Chondrocyte (in vitro differentiated cells): Measurements from ENCODE around the gene GALNT10. TPM values are rescaled to one million over a fixed set of nuclear protein-coding genes. Genes with fewer than 3 reads are reported as not detected.

Experiments used
- DNase-seq: peaks from one replicate; pipeline ENCODE4 v3.0.0; 2021; ENCODE audit warnings: mixed read lengths, low spot score
- H3K27ac Mint-ChIP-seq: one replicate; pipeline ENCODE4 v1.8.0; 2021; ENCODE audit warnings: mild to moderate bottlenecking, moderate library complexity, mixed read lengths; ENCODE audit not compliant: unreplicated experiment
- H3K27me3 Mint-ChIP-seq: 2 replicates; pipeline ENCODE4 v1.8.0; 2021; ENCODE audit warnings: low read depth, mixed read lengths
- H3K36me3 Mint-ChIP-seq: 2 replicates; pipeline ENCODE4 v1.8.0; 2021; ENCODE audit warnings: low read depth, mixed read lengths
- H3K4me1 Mint-ChIP-seq: 2 replicates; pipeline ENCODE4 v1.8.0; 2021; ENCODE audit warnings: low read depth, mild to moderate bottlenecking, mixed read lengths
- H3K4me3 Mint-ChIP-seq: one replicate; pipeline ENCODE4 v1.8.0; 2021; ENCODE audit warnings: mild to moderate bottlenecking, moderate library complexity, mixed read lengths; ENCODE audit not compliant: unreplicated experiment
- H3K9me3 Mint-ChIP-seq: 2 replicates; pipeline ENCODE4 v1.8.0; 2021; ENCODE audit warnings: low read depth, mixed read lengths
- total RNA-seq: library from RNA; stranded (reverse); gene quantifications from 3 replicates; pipeline ENCODE4 v1.2.1, GENCODE V29; 2021
- TF ChIP-seq, protein P1 (sequence below): fragments of 200-600 bp; sonication (generic); IDR thresholded peaks from 2 replicates; pipeline ENCODE4 v1.5.0; 2021; ENCODE audit warnings: antibody characterized with exemption, mild to moderate bottlenecking, moderate library complexity

Gene GALNT10
- total RNA-seq, 1 donor from 2014 or later = 155 TPM

DNA sequence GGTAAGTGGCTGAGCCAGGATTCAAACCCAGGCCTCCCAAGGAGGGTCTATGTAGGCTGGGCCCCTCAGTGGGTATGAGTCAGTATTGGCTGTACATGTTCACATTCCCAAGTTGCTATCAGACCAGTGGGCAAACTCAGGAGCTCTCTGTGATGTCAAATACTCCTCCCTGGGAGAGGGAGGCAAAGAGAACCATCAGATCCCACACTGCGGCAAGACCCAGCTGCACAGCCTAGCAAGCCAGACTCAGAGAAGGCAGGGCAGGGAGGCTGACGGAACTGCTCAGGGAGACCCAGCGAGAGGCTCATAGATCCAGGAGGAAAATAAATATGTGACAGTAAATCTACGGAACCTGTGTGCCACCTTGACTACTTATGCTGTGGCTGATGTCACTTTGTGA lies 212.7 kb downstream of the GALNT10 start:
- Mint-ChIP-seq H3K4me1 (peaks cover 25% of the 10 kb centered on the region), H3K4me3 (no peak overlapping the region), H3K27ac (peak overlapping the region; percentile 70), H3K9me3 (no peaks in the 10 kb centered on the region), H3K36me3 (peaks cover 15% of the 10 kb centered on the region), H3K27me3 (no peaks in the 10 kb centered on the region)
- TF ChIP-seq, protein P1, sequence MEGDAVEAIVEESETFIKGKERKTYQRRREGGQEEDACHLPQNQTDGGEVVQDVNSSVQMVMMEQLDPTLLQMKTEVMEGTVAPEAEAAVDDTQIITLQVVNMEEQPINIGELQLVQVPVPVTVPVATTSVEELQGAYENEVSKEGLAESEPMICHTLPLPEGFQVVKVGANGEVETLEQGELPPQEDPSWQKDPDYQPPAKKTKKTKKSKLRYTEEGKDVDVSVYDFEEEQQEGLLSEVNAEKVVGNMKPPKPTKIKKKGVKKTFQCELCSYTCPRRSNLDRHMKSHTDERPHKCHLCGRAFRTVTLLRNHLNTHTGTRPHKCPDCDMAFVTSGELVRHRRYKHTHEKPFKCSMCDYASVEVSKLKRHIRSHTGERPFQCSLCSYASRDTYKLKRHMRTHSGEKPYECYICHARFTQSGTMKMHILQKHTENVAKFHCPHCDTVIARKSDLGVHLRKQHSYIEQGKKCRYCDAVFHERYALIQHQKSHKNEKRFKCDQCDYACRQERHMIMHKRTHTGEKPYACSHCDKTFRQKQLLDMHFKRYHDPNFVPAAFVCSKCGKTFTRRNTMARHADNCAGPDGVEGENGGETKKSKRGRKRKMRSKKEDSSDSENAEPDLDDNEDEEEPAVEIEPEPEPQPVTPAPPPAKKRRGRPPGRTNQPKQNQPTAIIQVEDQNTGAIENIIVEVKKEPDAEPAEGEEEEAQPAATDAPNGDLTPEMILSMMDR = no peak
- DNase-seq = no peak

DNA sequence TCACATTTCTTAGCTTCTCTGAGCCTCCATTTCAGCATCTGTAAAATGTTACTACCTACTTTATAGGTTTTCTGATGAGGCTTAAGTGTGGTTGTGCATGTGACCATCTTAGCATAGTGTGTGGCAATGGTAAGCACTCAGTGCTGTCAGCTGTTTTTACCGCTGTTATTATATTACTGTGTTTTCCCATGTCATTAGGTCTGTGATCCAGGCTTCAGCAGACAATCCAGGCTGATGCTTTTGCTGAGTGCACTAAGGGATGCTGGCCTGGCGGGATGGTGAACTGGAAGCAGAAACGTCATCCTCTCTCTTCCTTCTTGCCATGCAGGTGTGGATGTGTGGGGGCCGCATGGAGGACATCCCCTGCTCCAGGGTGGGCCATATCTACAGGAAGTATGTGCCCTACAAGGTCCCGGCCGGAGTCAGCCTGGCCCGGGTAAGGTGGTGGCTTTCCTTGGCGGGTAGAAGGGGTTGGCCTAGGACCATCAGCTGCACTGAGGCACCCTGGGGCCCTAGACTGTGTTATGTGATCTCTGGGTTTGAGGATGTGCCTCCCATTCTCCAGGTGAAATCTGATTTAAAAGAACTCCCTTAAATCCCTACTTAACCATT lies 213.3 kb downstream of the GALNT10 start:
- H3K27ac Mint-ChIP-seq = no peak overlapping the region
- DNase-seq = no peak

DNA sequence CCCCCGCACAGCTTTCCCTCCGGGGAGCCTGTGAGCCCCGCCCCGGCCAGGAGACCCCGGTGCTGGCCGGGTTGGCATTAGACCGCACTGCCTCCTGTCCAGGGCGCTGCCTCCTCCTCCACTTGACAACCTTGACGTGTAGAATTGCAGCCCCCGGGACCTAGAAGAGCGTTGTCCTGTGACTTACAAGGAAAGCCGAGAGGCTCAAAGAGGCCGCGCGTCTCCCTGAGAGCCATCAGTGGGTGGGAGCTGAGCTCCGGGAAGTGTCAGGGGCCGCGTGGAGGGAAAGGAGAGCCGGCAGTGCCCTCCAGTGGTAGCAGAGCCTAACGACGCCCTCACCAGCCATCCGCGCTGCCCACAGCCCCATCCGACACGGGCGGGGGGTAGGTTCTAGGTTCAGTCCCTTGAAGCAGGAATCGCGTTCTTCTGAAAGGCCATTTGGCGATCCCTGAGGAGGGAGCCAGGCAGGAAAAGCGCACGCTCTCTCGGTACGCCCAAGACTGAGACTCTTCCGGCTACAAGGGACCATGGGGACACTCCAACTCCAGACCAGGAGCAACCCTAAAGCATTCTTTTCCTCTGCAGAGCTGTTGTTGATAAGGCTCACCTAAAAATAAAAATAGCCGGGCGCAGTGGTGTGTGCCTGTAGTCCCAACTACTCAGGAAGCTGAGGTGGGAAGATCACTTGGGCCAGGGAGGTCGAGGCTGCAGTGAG lies 214.7 kb downstream of the GALNT10 start:
- H3K27me3 Mint-ChIP-seq = no peaks in the 10 kb centered on the region
- no peaks in the 10 kb centered on the region for H3K9me3 Mint-ChIP-seq
- peak overlapping the region; percentile 69 for H3K4me3 Mint-ChIP-seq
- peaks cover 25% of the 10 kb centered on the region for H3K4me1 Mint-ChIP-seq
- DNase-seq = no peak
- H3K27ac Mint-ChIP-seq = peak overlapping the region; percentile 70
- TF ChIP-seq, protein P1 = peak; percentile 99
- H3K36me3 Mint-ChIP-seq = peaks cover 11% of the 10 kb centered on the region

More for the DNA sequence above, 213.3 kb downstream of the GALNT10 start:
- peaks cover 11% of the 10 kb centered on the region for H3K36me3 Mint-ChIP-seq
- H3K4me1 Mint-ChIP-seq = peaks cover 25% of the 10 kb centered on the region
- no peak overlapping the region for H3K4me3 Mint-ChIP-seq
- H3K9me3 Mint-ChIP-seq = no peaks in the 10 kb centered on the region
- H3K27me3 Mint-ChIP-seq = no peaks in the 10 kb centered on the region
- TF ChIP-seq, protein P1 = no peak

DNA sequence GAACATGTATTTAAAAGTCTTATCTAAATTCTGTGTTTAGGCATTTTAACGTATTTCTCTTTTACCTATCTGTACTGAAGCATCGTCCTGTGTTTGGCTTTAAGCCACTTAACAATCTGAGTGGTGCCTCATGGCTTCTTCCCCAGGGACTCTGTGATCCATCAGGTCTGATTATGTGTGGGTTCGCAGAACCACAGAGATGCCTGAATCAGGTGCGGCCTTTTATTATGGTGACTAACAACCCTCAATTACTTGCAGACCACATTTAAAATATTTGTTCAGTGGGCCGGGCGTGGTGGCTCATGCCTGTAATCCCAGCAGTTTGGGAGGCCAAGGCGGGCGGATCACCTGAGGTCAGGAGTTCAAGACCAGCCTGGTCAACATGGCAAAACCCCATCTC lies 215.7 kb downstream of the GALNT10 start:
- TF ChIP-seq, protein P1 = no peak
- Mint-ChIP-seq H3K27ac (no peak overlapping the region), H3K4me3 (no peak overlapping the region), H3K4me1 (peaks cover 20% of the 10 kb centered on the region), H3K27me3 (no peaks in the 10 kb centered on the region), H3K36me3 (peaks cover 11% of the 10 kb centered on the region), H3K9me3 (no peaks in the 10 kb centered on the region)
- DNase-seq = no peak

DNA sequence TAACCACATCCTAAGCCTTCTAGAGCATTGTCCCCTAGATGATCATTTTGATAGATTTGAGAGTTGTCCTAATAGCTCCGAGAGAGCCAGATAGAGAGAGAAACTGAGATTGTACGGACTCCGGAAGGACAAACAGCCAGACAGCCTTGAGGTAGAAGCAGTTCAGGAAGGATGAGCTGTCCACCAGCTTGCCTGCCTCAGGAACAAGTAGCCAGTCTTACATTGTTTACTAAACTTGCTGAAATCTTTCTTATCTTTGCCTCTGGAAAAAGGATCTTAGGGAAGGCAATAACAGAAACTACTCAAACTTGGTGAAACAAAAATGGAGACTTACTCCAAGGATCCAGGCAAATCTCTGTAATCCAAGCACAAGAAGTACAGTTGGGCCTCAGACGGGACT lies 216.3 kb downstream of the GALNT10 start:
- TF ChIP-seq, protein P1 = no peak
- no peak for DNase-seq
- peaks cover 12% of the 10 kb centered on the region for H3K36me3 Mint-ChIP-seq
- no peak overlapping the region for H3K27ac Mint-ChIP-seq
- H3K9me3 Mint-ChIP-seq = no peaks in the 10 kb centered on the region
- no peak overlapping the region for H3K4me3 Mint-ChIP-seq
- H3K4me1 Mint-ChIP-seq = peaks cover 20% of the 10 kb centered on the region
- no peaks in the 10 kb centered on the region for H3K27me3 Mint-ChIP-seq
